ENCODE data around the gene TMEM132A. TPM values are rescaled to one million over a fixed set of nuclear protein-coding genes. Genes with fewer than 3 reads are reported as not detected.

The TMEM132A gene
- total RNA-seq, 4 donors from 2014 or later: 7.5 to 9.6 (median 8.0) TPM

DNA sequence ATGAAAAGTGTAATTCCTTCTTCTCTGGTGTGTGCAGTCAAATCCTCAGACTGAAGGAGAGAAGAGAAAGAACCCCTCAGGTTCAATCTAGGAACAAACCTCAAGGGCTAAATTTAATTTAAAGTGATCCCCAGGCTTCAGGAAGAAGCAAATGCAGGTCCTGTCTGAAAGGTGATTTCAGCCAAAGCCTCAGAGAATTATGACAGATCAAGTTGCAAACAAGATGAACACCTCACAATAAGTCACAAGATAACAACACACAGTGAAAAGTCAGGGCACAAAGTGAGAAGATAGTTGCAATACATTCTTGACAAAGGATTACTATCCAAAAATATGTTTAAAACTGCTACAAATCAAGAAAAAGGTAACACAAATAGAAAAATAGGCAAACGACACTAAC lies 45.2 kb upstream of the TMEM132A start:
- 84% methylated on average over 1 of the region's 1 CpG for WGBS

DNA sequence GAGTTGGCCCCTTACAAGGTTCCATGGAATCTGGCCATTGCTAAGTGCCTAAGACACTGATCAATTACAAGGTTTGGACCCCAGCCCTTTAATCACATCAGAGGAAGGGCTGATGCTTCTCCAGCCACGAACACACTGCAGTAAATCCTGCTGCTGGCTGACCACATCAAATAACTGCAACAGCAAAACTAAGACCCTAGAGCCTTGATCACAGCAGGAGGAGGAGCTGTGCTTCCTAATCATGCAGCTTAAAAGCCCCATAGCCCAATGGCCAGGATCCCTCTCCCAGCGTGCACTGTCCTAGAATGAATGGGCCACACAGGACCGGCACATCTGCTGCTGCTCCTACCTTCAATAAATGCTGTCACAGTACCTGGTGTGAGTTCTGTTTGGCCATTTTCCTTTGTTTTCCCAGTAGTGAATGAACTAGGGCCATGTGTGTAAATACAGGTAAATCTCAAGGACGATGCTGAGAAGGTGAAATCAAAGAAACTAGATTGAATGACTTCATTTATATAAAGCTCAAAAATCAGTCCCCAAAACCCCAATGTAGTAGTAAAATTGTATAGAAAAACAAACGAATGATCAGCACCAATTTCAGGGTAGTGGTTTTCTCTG lies 44.2 kb upstream of the TMEM132A start:
- H3K9me3 ChIP-seq: no peaks in the 10 kb centered on the region
- no peaks in the 10 kb centered on the region for H3K27me3 ChIP-seq
- TF ChIP-seq POLR2AphosphoS5 (IDR thresholded peaks at IDR 0.05): no peak
- H3K4me1 ChIP-seq: no peaks in the 10 kb centered on the region
- no peak overlapping the region for H3K27ac ChIP-seq
- WGBS: 77% methylated on average over 5 of the region's 5 CpGs
- DNase-seq (ENCODE audit: low spot score in 2 of 2): no peak
- peaks cover 30% of the 10 kb centered on the region for H3K36me3 ChIP-seq
- H3K4me3 ChIP-seq: no peak overlapping the region

More for the DNA sequence above, 45.2 kb upstream of the TMEM132A start:
- Histone ChIP-seq H3K4me1 (no peaks in the 10 kb centered on the region), H3K36me3 (peaks cover 33% of the 10 kb centered on the region), H3K4me3 (no peak overlapping the region), H3K9me3 (no peaks in the 10 kb centered on the region), H3K27ac (no peak overlapping the region), H3K27me3 (no peaks in the 10 kb centered on the region)
- DNase-seq (ENCODE audit: low spot score in 2 of 2): no peak
- TF ChIP-seq, protein P1, sequence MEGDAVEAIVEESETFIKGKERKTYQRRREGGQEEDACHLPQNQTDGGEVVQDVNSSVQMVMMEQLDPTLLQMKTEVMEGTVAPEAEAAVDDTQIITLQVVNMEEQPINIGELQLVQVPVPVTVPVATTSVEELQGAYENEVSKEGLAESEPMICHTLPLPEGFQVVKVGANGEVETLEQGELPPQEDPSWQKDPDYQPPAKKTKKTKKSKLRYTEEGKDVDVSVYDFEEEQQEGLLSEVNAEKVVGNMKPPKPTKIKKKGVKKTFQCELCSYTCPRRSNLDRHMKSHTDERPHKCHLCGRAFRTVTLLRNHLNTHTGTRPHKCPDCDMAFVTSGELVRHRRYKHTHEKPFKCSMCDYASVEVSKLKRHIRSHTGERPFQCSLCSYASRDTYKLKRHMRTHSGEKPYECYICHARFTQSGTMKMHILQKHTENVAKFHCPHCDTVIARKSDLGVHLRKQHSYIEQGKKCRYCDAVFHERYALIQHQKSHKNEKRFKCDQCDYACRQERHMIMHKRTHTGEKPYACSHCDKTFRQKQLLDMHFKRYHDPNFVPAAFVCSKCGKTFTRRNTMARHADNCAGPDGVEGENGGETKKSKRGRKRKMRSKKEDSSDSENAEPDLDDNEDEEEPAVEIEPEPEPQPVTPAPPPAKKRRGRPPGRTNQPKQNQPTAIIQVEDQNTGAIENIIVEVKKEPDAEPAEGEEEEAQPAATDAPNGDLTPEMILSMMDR (IDR thresholded peaks at IDR 0.05): no peak
- no peak for TF ChIP-seq POLR2A (IDR thresholded peaks at IDR 0.05)
- TF ChIP-seq POLR2AphosphoS5 (IDR thresholded peaks at IDR 0.05): no peak
- TF ChIP-seq EP300 (IDR thresholded peaks at IDR 0.05): no peak

DNA sequence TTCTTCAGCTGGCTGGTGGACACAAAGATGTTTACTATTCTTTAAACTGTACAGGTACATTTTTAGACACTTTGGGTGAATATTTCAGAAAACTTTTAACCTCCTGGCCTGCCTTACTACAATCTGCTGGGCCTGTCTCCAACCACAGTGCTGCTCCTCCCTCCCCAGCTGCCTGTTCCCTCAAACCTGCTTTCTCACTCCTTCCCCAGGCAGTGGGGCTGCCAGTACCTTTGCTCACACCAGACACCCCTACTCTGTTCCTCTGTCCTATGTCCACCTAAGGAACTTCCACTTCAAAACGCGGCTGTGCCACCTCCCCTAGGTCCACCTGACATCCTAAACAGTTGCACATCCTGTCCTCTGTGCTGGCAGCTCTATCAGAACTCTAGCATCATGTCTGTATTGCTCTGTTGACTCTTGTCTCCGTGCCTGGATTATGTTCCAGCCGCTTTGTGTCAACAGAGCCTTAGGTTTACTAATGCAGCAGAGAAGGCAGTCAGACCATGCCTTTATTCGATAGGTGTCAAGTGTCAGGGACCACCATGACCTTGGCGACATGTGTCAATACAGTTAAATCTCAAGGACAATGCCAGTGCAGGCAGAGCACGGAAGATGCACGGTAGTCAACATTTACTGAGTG lies 43.5 kb upstream of the TMEM132A start:
- TF ChIP-seq POLR2AphosphoS5 (IDR thresholded peaks at IDR 0.05) (no peak), POLR2A (IDR thresholded peaks at IDR 0.05) (no peak), EP300 (IDR thresholded peaks at IDR 0.05) (no peak)
- TF ChIP-seq, protein P1 (IDR thresholded peaks at IDR 0.05): no peak
- H3K4me3 ChIP-seq: no peak overlapping the region
- no peak overlapping the region for H3K27ac ChIP-seq
- H3K36me3 ChIP-seq: peaks cover 30% of the 10 kb centered on the region
- H3K4me1 ChIP-seq: no peaks in the 10 kb centered on the region
- WGBS: 90% methylated on average over 8 of the region's 8 CpGs
- DNase-seq (ENCODE audit: low spot score in 2 of 2): no peak
- no peaks in the 10 kb centered on the region for H3K9me3 ChIP-seq
- H3K27me3 ChIP-seq: no peaks in the 10 kb centered on the region

DNA sequence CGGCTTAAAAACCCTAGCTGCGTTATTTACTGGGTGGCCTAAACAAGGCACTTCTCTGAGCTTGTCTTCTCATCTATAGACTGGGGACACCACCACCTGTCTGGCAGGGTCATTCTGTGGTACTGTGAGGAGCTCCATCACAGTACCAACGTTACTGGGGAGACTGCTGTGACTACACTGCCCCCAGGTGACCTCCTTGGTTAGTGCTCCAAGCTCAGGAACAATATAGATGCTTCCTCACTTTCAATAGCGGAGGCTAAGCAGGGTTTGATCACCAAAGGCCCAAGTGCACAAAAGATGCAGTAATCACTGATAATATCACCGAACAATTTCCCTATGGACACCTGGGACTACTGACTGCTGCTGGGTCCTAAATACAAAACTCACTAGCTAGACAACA lies 36.7 kb upstream of the TMEM132A start:
- Histone ChIP-seq H3K4me1 (peaks cover 3% of the 10 kb centered on the region), H3K27ac (no peak overlapping the region), H3K27me3 (no peaks in the 10 kb centered on the region), H3K4me3 (no peak overlapping the region), H3K9me3 (no peaks in the 10 kb centered on the region), H3K36me3 (peaks cover 37% of the 10 kb centered on the region)
- TF ChIP-seq, protein P1 (IDR thresholded peaks at IDR 0.05): peak; percentile 8 to 46
- no peak for TF ChIP-seq POLR2AphosphoS5 (IDR thresholded peaks at IDR 0.05)
- WGBS: 69% methylated on average over 5 of the region's 5 CpGs
- no peak for DNase-seq (ENCODE audit: low spot score in 2 of 2)

DNA sequence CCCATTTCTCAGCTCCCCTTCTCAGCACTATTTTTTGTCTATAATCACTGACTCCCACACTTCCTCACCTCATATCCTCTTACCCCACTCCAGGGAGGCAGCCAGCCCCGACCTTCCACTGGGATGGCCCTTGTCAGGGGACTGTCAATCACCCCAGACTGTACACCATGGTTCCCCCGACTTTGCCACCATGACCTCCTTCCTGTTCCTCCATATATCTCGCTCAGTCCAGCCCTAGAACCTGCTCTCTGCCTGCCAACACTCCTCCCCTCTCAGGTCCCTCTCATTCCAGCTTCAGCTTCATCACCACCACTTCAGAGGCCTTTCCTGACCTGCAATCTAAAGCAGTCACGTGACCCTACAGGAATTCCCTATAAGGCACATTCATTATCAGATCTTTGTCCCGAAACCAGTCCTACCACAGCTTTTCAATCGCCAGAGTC lies 34.4 kb upstream of the TMEM132A start:
- no peaks in the 10 kb centered on the region for H3K27me3 ChIP-seq
- no peak for DNase-seq (ENCODE audit: low spot score in 2 of 2)
- no peaks in the 10 kb centered on the region for H3K9me3 ChIP-seq
- 61% methylated on average over 6 of the region's 6 CpGs for WGBS
- peaks cover 3% of the 10 kb centered on the region for H3K4me1 ChIP-seq
- TF ChIP-seq POLR2A (IDR thresholded peaks at IDR 0.05) (no peak), EP300 (IDR thresholded peaks at IDR 0.05) (no peak), POLR2AphosphoS5 (IDR thresholded peaks at IDR 0.05) (no peak)
- TF ChIP-seq, protein P1 (IDR thresholded peaks at IDR 0.05): no peak
- no peak overlapping the region for H3K4me3 ChIP-seq
- peaks cover 61% of the 10 kb centered on the region for H3K36me3 ChIP-seq
- H3K27ac ChIP-seq: no peak overlapping the region

Measured in suprapubic skin (tissue), 4 donors.